Kidney capillary endothelial cell (primary cell): ENCODE data around the gene PTGS1.
"Not testable (repeated sequence)": the region's sequence is repeated elsewhere in the genome, so short reads cannot be mapped to it uniquely, and the experiment has no call there.

Source experiments
- DNase-seq: peaks from one replicate; pipeline ENCODE4 v3.0.0-alpha.2; 2018; ENCODE audit warnings: low spot score

PTGS1 gene

GRCh38 chr9:122370869-122371755, at the start of gene PTGS1:
TSS of gene PTGS1 (plus strand) at chr9:122371024. CDS start at chr9:122371085, 61 bp downstream.
- DNase-seq = no peak

GRCh38 chr9:122322553-122322952, 48.3 kb upstream of the PTGS1 start:
- no peak for DNase-seq

- DNase-seq = not testable (repeated sequence)
Observed at GRCh38 chr9:122324665-122325064, 46.2 kb upstream of the PTGS1 start.

- DNase-seq = no peak
Observed at GRCh38 chr9:122325124-122325523, 45.7 kb upstream of the PTGS1 start.

- no peak for DNase-seq
Observed at GRCh38 chr9:122327175-122327574, 43.6 kb upstream of the PTGS1 start.

GRCh38 chr9:122329597-122329996, 41.2 kb upstream of the PTGS1 start:
- DNase-seq = no peak

- not testable (repeated sequence) for DNase-seq
Observed at GRCh38 chr9:122330466-122330865, 40.4 kb upstream of the PTGS1 start.

- DNase-seq = no peak
Observed at GRCh38 chr9:122331523-122331927, 39.3 kb upstream of the PTGS1 start.

- no peak for DNase-seq
Observed at GRCh38 chr9:122332083-122332482, 38.7 kb upstream of the PTGS1 start.

- no peak for DNase-seq
Observed at GRCh38 chr9:122332644-122333043, 38.2 kb upstream of the PTGS1 start.

- no peak for DNase-seq
Observed at GRCh38 chr9:122333169-122333808, 37.5 kb upstream of the PTGS1 start.

GRCh38 chr9:122334916-122335315, 35.9 kb upstream of the PTGS1 start:
- DNase-seq = no peak

GRCh38 chr9:122336189-122336588, 34.6 kb upstream of the PTGS1 start:
- DNase-seq = no peak

- no peak for DNase-seq
Observed at GRCh38 chr9:122336866-122337555, 33.8 kb upstream of the PTGS1 start.

GRCh38 chr9:122337556-122337929, 33.3 kb upstream of the PTGS1 start:
- no peak for DNase-seq

- DNase-seq = no peak
Observed at GRCh38 chr9:122338536-122338935, 32.3 kb upstream of the PTGS1 start.

GRCh38 chr9:122338994-122339393, 31.8 kb upstream of the PTGS1 start:
- DNase-seq = no peak

- DNase-seq = no peak
Observed at GRCh38 chr9:122339579-122339978, 31.2 kb upstream of the PTGS1 start.

- DNase-seq = peak; percentile 57
Observed at GRCh38 chr9:122340161-122340560, 30.7 kb upstream of the PTGS1 start.

GRCh38 chr9:122342323-122343050, 28.3 kb upstream of the PTGS1 start:
- DNase-seq = no peak

- DNase-seq = no peak
Observed at GRCh38 chr9:122346478-122347347, 24.1 kb upstream of the PTGS1 start.
